GM12864 (cell line): ENCODE results near the gene PREX1.

ENCODE experiments used
- DNase-seq: peaks from one replicate; pipeline ENCODE4 v3.0.0-alpha.2; 2011; ENCODE audit warnings: low read depth
- H3K4me3 ChIP-seq: 2 replicates; pipeline ENCODE4 v1.5.1; 2011; ENCODE audit warnings: mild to moderate bottlenecking, low read depth, low read length, control low read depth
- CTCF ChIP-seq: IDR thresholded peaks from 2 replicates; pipeline ENCODE4 v1.5.1; 2011; ENCODE audit warnings: low read depth, mild to moderate bottlenecking, moderate library complexity, low read length, control low read depth, inconsistent platforms; ENCODE audit errors: missing control alignments

The PREX1 gene

DNA sequence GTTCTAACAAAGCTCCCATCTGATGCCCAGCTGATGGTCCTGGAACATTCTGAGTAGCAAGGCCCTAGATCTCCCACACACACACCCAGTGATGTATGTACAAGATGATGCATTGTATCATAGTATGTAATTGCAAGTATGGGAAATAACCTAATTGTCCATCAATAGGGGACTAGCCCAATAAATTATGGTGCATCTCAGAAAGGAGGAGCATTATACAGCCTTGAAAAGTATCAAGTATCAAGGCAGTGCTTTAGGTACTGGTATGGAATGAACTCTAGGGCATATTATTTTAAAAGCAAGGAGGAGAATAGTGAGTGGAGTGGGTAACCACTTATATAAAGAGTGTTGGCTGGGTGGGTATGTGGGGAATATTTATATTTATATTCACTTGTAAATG is 24.8 kb upstream of the PREX1 start:
- no peak overlapping the region for H3K4me3 ChIP-seq
- DNase-seq = no peak
- no peak for TF ChIP-seq CTCF

DNA sequence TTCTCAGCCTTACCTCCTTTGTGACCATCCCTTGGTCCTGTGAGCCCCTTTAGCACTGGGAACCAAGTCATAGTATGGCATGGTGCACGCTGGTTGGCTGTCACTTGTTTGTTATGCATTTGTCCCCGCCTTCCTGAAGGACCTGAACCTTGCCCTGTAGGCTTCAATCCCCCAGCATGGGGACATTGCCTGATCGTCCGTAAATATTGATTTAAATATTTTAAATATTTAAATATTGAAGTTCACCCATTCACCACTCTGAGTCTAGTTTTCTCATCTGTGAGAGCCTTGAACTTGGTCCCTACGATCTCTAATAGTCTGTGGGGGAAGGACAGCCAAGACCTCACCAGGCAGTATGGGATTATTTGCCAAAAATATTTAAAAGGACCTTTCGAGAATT is 23.8 kb upstream of the PREX1 start:
- no peak for DNase-seq

DNA sequence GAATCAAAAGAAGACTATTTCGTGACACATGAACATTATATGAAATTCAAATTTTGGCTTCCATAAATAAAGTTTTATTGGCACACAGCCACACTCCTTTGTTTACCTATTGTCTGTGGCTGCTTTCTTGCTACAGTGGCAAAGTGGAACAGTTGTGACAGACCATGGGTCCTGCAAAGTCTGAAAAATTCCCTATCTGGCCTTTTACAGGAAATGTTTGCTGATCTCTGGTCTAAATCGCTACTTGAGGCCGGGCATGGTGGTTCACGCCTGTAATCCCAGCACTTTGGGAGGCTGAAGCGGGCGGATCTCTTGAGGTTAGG is 23.1 kb upstream of the PREX1 start:
- DNase-seq = no peak
- no peak overlapping the region for H3K4me3 ChIP-seq
- TF ChIP-seq CTCF = no peak

More for the DNA sequence above, 23.8 kb upstream of the PREX1 start:
- H3K4me3 ChIP-seq = no peak overlapping the region
- no peak for TF ChIP-seq CTCF

DNA sequence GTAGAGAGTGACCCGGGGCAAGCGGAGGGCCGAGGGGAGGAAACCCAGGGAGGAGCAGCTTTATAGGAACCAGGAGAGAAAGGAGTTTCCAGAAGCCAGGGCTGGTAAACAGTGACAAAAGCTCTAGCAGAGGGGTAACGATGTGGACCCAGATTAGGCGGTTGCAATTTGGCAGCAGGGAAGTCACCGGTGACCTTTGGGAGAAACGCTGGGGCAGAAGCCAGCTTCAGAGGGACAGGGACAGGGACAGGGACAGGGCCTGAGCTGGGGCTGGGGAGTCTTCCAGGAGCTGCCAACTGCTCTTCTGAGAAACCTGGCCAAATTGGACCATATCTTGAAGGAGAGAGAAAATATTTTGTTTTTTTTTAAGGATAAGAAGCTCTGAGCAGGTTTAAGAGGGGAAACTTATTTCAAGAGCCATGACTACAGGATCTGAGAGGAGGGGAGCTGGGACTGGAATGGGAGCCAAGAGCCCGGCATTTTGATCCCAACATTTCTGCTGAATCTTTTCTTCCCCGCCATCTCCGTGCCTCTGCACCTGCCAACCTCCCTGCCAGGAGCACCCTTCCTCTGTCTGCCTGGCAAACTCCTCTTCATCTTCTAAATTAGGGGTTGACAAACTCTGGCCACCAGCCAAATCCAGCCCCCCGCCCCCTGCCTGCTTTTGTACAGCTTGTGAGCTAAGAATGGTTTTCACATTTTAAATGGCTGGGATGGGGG is 22.6 kb upstream of the PREX1 start:
- no peak overlapping the region for H3K4me3 ChIP-seq
- DNase-seq = no peak
- TF ChIP-seq CTCF = no peak

DNA sequence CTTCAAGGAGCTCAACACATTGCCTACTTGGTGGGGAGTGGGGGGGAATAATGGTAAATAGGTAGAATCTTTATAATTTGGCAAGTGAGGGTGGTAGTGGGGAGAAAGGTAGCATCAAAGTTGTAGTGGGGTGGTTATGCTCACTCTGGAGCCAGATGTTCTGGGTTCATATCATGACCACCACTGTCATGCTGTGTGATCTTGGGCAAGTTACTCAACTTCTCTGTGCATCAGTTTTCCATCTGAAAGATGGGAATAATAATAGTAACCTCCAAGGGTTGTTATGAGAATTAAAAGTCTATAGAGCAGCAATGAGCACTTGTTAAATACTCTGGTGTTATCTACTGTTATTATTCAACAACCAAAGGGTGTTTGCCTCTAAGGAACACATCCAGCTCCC is 22.0 kb upstream of the PREX1 start:
- TF ChIP-seq CTCF = no peak
- H3K4me3 ChIP-seq = no peak overlapping the region
- DNase-seq = no peak

DNA sequence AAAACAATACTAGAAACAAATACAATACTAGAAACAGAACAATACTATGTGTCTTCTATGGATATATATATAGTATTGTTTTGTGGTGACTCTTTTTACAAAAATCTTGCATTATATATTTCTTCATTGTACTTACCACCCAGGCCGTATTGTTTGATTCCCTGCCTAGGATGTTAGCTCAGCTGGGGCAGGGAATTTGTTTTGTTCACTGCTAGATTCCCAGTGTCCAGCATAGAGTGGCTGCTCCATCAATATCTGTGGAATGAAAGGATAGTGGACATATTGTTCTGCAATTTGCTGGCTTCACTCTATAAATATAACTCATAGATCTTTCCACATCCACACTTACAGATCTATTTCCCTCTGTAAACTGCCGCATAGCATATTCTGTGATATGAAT is 21.5 kb upstream of the PREX1 start:
- H3K4me3 ChIP-seq = no peak overlapping the region
- DNase-seq = no peak
- no peak for TF ChIP-seq CTCF

- TF ChIP-seq CTCF = no peak
- no peak overlapping the region for H3K4me3 ChIP-seq
- DNase-seq = no peak
These were observed 19.9 kb upstream of the PREX1 start for GRCh38 chr20:48847498-48848205.
